GM18858 (cell line): ENCODE measurements around the gene GPR78.

Source experiments
- ATAC-seq: cut with Tn5 transposase; IDR thresholded peaks from one replicate; pipeline ENCODE4 v1.9.1; 2021; ENCODE audit not compliant: unreplicated experiment

GPR78 gene

GRCh38 chr4:8585721-8586212, 5.6 kb downstream of the GPR78 start:
- no peak for ATAC-seq

GRCh38 chr4:8586246-8586645, 6.1 kb downstream of the GPR78 start:
- ATAC-seq = no peak

- no peak for ATAC-seq
Observed at GRCh38 chr4:8586671-8587468, 6.7 kb downstream of the GPR78 start.

DNA sequence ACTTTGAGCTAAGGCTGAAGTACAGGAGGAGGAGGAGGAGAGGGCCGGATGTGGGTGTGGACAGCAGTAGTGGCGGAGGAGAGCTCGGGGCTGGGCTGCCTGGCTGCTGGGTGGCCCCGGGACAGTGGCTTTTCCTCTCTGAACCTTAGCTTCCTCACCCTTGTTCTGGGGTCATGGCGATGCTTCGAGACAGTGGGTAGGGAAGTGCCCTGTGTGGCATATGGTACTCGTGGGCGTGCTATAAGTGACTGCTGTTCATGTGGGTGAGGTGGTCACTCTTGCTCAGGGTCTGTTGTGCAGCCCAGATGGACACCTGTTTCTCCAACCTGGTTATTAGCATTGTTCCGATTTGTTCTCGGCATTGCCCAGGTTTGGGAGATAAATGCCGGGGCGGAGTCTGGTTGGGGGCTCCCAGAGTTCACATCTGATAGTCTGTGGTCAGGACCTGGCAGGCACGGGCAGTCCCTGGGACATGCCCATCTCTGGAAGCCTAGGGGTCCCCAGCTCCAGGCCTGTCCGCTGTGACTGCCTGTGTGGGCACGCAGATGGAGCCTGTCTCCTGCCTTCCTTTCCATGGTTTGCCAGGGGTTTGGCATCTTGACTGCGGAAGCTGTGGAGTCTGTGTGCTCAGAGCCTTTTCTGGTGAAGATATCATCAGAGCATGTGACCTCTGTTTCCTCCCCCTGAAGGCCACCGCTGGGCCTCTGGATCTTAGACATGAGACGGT, 7.4 kb downstream of the GPR78 start:
- no peak for ATAC-seq

- no peak for ATAC-seq
Observed at GRCh38 chr4:8588196-8588470, 7.9 kb downstream of the GPR78 start.

DNA sequence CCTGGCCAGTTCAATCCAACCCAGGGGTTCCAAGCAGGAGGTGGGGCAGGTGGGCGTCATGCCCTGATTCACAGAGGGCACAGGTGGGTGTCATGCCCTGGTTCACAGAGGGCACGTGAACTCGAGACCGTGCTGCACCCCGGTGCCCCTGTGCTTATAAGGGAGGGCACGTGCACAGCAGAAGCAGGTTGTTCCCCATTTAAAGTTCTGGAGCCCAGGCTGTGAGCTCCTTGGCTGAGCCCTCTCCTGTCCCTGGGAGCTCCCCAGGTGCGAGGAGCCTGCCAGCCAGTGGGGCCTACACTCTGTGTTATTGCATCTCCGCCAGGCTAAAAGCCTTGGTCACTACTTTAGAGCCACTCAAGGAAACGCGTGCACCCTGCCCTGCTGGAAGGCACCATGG, 9.1 kb downstream of the GPR78 start:
- ATAC-seq = no peak

DNA sequence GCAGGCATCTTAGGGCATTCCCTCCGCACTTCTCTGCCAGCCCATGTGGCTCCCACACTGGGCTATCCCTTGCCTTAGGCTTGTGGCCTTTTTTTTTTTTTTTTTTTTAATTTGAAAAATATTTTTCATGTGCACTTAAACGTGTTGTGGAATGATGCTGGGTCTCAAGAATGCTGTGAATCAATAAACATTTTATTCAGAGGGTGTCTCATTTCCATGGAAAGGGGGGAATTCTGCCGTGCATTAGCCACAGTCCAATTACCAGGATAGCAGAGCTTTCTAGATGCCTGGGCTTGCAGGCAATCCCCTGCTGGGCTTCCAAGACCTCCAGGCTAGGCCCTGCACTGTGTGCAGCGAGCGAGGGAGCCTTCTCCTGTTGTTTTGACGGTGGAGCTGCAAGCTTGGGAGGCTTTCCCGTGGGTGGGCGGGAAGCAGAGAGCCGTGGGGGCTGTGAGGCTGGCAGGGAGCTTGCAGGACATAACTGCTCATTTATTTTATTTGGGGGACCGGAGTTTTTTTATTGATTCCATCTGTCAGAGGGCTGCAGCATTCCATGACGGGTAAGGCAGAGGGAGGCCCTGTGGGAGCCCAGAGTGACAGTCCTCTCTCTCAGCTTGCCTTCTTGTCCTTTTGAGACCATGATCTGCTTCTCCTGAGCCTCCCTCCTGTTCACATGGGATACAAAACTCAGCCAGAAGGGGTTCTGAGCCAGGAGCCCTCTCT, 9.8 kb downstream of the GPR78 start:
- no peak for ATAC-seq

GRCh38 chr4:8590546-8590880, 10.3 kb downstream of the GPR78 start:
- no peak for ATAC-seq

GRCh38 chr4:8591114-8591513, 10.9 kb downstream of the GPR78 start:
- ATAC-seq = no peak

DNA sequence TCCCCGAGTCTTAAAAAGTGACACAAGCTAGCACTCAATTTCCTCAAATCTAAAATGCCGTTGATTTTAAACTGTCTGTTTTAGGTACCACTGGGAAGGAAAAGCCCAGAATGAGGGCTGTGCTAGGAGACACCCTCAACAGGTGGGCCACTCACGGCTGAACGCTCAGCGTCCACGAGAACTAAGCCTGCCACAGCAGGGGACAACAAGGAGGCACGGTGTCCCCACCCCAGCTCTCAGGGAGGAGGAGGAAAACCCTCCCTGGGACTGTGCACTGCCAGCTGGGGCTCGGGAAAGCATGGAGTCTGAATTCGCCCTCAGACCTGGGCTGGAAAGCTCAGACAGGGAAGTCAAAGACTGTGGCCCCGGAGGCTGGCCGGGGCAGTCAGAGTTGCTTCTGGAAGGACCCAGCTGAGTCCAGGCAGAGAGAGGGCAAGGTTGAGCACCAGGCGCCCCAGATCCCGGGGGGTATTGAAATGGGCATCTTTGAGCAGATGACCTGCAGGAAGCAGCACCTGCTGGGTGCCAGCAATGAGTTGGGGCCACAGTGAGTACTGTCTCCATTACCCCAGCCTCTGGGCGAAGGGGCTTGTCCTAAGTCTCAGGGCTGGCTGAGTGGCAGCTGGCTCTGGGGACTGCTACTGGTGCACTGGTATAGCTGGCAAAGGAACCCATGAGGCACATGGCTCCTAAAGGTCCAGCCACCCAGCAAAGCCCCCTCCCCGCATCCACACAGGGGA, 11.6 kb downstream of the GPR78 start:
- ATAC-seq = no peak

GRCh38 chr4:8592366-8593263, 12.4 kb downstream of the GPR78 start, which contains the start of gene CPZ:
Gene CPZ (plus strand): TSS chr4:8592765. CDS start chr4:8592834, 69 bp downstream.
- ATAC-seq = no peak

DNA sequence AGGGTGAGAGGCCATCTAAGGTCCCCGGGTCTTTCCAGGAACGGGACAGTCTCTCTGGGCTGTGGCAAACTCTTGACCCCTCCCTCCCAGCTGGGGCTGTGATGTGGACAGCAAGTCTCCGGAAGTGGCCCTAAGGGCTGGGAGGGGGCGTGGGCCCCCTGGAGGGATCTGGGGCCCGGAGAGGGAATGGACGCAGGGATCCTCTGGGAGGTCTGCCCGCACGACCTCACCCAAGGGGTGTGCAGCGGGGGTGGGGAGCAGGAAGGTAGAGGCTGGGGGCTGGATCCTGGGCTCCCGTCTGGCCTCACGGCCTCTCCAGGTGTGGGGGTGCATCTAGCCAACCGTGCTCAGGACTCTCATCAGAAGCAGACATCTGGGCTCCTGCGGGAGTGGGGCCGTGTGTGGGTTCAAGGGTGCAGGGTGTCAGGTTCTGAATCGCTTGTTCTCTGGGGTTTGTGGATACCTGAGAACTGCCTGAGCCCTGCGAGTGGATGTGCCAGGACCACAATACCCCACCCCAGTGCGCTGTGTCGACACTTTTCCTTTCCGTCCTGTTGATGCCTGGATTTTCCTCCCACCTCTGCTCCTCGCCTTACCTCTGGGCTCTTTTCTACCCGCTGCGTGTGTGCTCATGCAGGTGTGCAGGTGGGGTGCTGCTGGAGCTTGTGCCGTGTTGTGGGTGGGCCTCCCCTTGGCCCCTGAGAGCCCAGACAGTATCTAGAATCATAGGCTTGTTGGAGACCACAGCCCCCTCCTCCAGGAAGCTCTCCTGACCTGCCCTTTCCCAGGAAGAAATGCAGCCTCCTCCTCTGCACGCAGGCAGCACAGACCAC, 13.3 kb downstream of the GPR78 start:
- ATAC-seq = no peak

- ATAC-seq = no peak
Observed at GRCh38 chr4:8594097-8595038, 14.2 kb downstream of the GPR78 start.

- ATAC-seq = no peak
Observed at GRCh38 chr4:8595237-8596087, 15.3 kb downstream of the GPR78 start.

DNA sequence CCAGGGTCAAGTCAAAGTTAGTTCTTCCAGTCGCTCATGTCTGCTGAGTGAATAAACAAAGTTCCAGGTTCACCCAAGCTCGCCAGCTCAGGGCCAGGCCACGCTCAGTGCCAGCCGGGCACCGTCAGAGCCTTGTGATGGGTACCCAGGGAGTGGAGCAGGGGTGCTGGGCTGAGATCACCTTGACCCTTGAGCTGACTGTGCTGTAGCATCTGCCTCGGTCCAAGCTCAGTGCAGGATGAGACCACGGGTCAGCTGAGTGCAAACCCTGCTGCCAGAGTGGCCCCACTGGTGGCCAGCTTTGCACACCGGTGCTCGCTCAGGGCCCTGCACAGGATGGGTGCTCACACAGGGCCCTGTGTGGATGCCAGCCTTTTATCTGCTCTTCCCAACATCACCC, 16.7 kb downstream of the GPR78 start:
- no peak for ATAC-seq

GRCh38 chr4:8597319-8597718, 17.1 kb downstream of the GPR78 start:
- no peak for ATAC-seq

- ATAC-seq = no peak
Observed at GRCh38 chr4:8597791-8598190, 17.6 kb downstream of the GPR78 start.
